Activated CD4-positive, alpha-beta T cell treated with anti-CD3 and anti-CD28 coated beads, Interleukin-2, amount 10 ng/mL, durations not matched to agents 7 days and 5 days (primary cell): ENCODE results near the gene SLC22A3. TPM values are rescaled to one million over a fixed set of nuclear protein-coding genes. Genes with fewer than 3 reads are reported as not detected.

ENCODE experiments used
- CTCF ChIA-PET: fragments of 350-600 bp; sonication (Branson Sonifier 250); formaldehyde crosslinking; loops from one replicate; lab custom pipeline; 2021; ENCODE audit warnings: antibody characterized with exemption; lab: Charles Lee
- POLR2A ChIA-PET: fragments of 350-600 bp; sonication (Branson Sonifier 250); formaldehyde crosslinking; loops from one replicate; lab custom pipeline; 2021; ENCODE audit warnings: antibody characterized with exemption; lab: Charles Lee
- DNase-seq: peaks from one replicate; pipeline ENCODE4 v3.0.0-alpha.2; 2020
- H3K27ac Mint-ChIP-seq: one replicate; pipeline ENCODE4 v1.8.0; 2021; ENCODE audit warnings: mild to moderate bottlenecking, moderate library complexity, mixed read lengths
- H3K27me3 Mint-ChIP-seq: one replicate; pipeline ENCODE4 v1.8.0; 2021; ENCODE audit warnings: mixed read lengths
- H3K36me3 Mint-ChIP-seq: one replicate; pipeline ENCODE4 v1.8.0; 2021; ENCODE audit warnings: low read depth, mixed read lengths
- H3K4me1 Mint-ChIP-seq: one replicate; pipeline ENCODE4 v1.8.0; 2021; ENCODE audit warnings: mixed read lengths
- H3K4me3 Mint-ChIP-seq: one replicate; pipeline ENCODE4 v1.8.0; 2021; ENCODE audit warnings: mild to moderate bottlenecking, moderate library complexity, mixed read lengths
- H3K9me3 Mint-ChIP-seq: one replicate; pipeline ENCODE4 v1.8.0; 2021; ENCODE audit warnings: mixed read lengths
- total RNA-seq, 2 experiments: library from RNA; stranded (reverse); gene quantifications; one replicate each; pipeline ENCODE4 v1.2.3, GENCODE V29; 2021

SLC22A3 gene
- total RNA-seq, 2 experiments from 2014 or later: not detected

DNA sequence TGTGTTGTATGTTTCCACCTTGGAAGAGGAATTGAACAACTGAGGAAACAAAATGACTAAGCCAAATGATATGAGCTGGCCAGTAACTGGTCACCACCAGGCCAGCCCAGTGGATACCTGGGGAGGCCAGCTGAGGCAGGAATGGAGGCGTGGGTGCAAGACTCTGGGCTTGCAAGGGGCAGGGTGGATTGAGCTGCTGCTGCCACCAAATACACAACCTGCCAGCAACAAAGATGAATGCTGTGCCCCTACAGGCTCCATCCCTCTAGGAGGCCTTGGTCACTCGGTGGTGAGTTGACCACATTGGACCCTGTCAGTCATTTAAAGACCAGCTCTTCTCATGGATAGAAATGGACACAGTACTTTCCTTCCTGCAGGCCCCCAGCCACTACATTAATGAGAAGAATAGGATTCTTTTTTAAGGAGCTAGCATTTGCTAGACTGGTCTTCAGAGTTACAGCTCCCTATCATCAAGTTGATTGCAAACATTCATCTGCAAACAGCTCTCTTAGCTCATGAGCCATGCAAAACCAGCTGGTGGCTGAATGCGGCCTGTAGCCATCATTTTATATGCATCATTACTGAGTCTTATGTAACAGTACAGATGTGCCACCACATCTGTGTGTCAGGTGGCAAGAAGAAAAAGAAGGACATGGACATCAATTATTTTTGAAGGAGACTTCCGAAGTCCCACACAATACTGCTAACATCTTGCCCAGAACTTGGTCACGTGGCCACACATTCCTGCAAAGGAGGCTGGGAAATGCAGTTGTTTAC is 26.3 kb upstream of the SLC22A3 start:
- Mint-ChIP-seq H3K27me3 (no peaks in the 10 kb centered on the region), H3K4me3 (no peak overlapping the region), H3K36me3 (no peaks in the 10 kb centered on the region), H3K27ac (no peak overlapping the region), H3K4me1 (no peaks in the 10 kb centered on the region), H3K9me3 (peaks cover 2% of the 10 kb centered on the region)
- no peak for DNase-seq
- ChIA-PET CTCF (interaction anchor here (1.3 kb wide), 1 partner anchor 10 kb away, joined by 5 read pairs; no protein-coding TSS in a partner anchor), POLR2A (no interaction called here)

DNA sequence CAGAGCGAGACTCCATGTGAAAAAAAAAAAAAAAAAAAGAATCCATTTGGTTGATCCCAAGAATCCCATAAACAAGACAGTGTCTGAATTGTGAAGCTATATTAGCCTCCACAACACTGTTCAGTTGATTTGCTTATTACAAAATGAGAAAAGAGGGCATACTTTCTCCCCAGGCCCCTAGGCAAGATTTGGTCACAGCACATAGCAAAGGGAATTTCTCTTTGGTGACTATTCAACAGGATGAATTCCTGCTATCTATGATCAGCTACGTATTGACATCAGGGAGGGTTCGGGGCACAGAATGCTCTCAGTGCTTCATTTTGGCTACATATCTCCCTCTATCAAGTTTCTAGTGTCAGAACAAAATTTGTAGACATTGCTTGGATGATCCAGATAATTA is 20.2 kb upstream of the SLC22A3 start:
- ChIA-PET POLR2A (no interaction called here), CTCF (no interaction called here)
- no peak for DNase-seq
- Mint-ChIP-seq H3K4me3 (no peak overlapping the region), H3K27ac (no peak overlapping the region), H3K9me3 (no peaks in the 10 kb centered on the region), H3K36me3 (no peaks in the 10 kb centered on the region), H3K4me1 (no peaks in the 10 kb centered on the region), H3K27me3 (peaks cover 9% of the 10 kb centered on the region)

DNA sequence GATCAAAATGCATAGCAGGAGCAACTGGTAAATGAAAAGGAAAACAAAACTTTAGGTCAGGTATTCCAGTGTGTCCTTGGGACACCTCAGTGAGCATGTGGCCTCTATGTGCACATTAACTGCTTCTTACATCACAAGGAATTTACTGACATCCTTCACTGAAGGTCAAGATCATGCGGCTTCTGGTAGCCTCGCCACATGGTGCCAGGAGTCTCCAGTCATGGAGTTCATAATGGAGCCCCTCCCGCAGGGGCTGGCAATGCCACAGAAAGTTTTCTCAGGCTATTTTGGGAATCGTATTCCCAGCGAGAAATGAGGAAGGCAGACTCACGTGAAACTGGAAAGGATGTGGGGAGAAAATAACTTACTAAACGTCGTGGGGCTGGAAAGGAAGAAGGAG is 19.7 kb upstream of the SLC22A3 start:
- no peaks in the 10 kb centered on the region for H3K36me3 Mint-ChIP-seq
- H3K27ac Mint-ChIP-seq: no peak overlapping the region
- peaks cover 11% of the 10 kb centered on the region for H3K27me3 Mint-ChIP-seq
- DNase-seq: no peak
- ChIA-PET CTCF (no interaction called here), POLR2A (no interaction called here)
- H3K9me3 Mint-ChIP-seq: no peaks in the 10 kb centered on the region
- no peak overlapping the region for H3K4me3 Mint-ChIP-seq
- no peaks in the 10 kb centered on the region for H3K4me1 Mint-ChIP-seq

DNA sequence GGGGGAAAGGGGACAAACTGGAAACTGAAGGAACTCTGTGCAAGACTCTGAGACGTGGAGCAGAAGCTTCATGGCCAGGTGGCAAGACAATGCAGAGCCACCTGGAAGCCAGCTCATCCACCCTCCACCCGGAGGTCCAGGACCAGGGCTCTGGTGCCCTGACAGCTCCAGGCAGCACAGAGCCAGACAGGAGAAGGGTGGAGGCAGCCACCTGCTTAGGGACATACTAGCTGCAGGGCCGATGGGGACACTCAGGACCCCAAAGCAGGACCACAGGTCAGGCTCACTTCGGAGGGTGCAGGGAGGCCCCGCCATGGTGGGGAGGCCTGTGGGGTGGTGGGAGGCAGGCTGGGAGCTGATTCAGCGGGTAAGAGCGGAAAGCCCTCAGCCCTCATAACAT is 19.0 kb upstream of the SLC22A3 start:
- no peaks in the 10 kb centered on the region for H3K9me3 Mint-ChIP-seq
- no peaks in the 10 kb centered on the region for H3K4me1 Mint-ChIP-seq
- CTCF ChIA-PET: no interaction called here
- no peak overlapping the region for H3K4me3 Mint-ChIP-seq
- no peak for DNase-seq
- no peaks in the 10 kb centered on the region for H3K36me3 Mint-ChIP-seq
- POLR2A ChIA-PET: no interaction called here
- peaks cover 14% of the 10 kb centered on the region for H3K27me3 Mint-ChIP-seq
- H3K27ac Mint-ChIP-seq: no peak overlapping the region

DNA sequence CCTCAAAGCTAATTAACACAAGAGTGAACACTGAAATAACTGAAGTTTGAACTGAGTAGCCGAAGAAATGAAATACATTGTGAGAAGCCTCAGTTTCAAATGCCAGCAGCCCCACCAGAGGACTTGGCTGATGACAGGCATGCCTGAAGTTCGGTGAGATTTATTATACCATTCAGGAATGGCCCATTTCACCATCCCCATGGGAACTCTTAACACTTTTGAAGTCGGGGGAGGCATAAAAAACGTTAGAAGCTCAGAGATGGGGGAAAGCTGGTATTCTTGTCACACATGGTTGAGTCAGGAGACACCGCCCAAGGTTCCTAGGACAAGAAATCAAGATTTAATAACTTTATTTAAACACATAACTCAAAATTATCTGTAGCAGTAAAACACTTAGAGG is 17.6 kb upstream of the SLC22A3 start:
- H3K27ac Mint-ChIP-seq: no peak overlapping the region
- no peaks in the 10 kb centered on the region for H3K4me1 Mint-ChIP-seq
- ChIA-PET POLR2A (interaction anchor here (0.7 kb wide), 1 partner anchor 107 kb away, joined by 3 read pairs; no protein-coding TSS in a partner anchor), CTCF (no interaction called here)
- H3K27me3 Mint-ChIP-seq: peaks cover 18% of the 10 kb centered on the region
- no peaks in the 10 kb centered on the region for H3K9me3 Mint-ChIP-seq
- no peak overlapping the region for H3K4me3 Mint-ChIP-seq
- no peak for DNase-seq
- no peaks in the 10 kb centered on the region for H3K36me3 Mint-ChIP-seq

DNA sequence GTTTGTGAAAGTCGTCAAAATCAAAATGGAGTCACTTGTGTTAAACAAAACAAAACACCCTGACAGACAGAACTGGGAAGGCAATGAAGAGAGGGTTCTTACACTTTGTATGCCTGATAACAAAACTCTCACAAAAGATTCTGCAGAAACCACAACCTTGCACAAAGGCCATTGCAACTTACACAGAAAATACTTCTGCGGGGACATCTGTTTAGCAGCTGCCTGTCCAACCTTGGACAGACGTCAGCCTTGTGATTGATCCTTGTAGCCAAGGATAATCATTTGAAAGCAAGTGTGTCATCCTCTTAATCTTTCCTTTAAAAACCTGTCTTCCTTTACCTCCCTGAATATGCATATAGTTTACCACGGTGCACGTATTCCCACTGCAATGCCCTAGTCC is 17.0 kb upstream of the SLC22A3 start:
- ChIA-PET CTCF (no interaction called here), POLR2A (no interaction called here)
- H3K4me3 Mint-ChIP-seq: no peak overlapping the region
- DNase-seq: no peak
- peaks cover 22% of the 10 kb centered on the region for H3K27me3 Mint-ChIP-seq
- H3K27ac Mint-ChIP-seq: no peak overlapping the region
- H3K4me1 Mint-ChIP-seq: no peaks in the 10 kb centered on the region
- H3K9me3 Mint-ChIP-seq: no peaks in the 10 kb centered on the region
- H3K36me3 Mint-ChIP-seq: no peaks in the 10 kb centered on the region

DNA sequence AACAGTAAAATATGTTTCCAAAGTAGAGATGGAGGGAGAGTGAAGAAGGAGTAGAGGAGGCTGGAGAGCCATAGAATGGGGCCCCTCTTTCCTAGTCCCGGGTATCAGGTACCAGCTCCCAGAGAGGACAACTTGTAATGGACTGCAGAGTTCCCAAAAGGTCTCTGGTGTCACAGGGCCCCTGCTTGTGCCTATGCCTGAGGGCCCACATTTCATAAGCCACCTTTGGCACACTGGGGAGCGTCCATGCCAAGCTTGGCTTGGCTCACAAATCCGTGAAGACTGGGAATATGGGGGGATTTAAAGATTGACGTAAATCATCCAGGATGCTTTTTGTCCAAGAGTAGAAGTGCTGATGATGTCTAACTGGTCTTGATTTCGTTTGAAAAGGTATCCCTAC is 16.4 kb upstream of the SLC22A3 start:
- ChIA-PET CTCF (no interaction called here), POLR2A (no interaction called here)
- no peak for DNase-seq
- H3K9me3 Mint-ChIP-seq: no peaks in the 10 kb centered on the region
- no peak overlapping the region for H3K27ac Mint-ChIP-seq
- H3K4me3 Mint-ChIP-seq: no peak overlapping the region
- no peaks in the 10 kb centered on the region for H3K36me3 Mint-ChIP-seq
- H3K4me1 Mint-ChIP-seq: no peaks in the 10 kb centered on the region
- H3K27me3 Mint-ChIP-seq: peaks cover 24% of the 10 kb centered on the region

DNA sequence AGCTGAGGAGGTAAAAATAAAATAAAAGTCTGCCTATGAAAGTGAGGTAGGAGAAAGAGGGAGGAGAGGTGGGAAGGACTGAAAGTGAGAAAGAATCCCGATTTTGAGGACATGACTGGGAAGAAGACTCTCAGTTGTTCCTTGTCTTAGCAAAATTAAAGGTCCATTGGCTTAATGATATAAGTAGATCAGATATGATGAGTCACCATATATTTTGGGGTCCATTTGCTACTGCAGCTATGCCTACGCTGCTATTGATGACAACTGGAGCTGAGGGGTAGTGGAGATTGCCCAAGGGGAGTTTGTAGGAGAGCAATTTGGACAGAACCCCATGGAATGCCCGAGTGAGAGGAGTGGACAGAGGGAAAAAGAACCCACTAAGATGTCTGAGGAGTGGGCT is 15.1 kb upstream of the SLC22A3 start:
- Mint-ChIP-seq H3K27ac (no peak overlapping the region), H3K27me3 (peaks cover 26% of the 10 kb centered on the region), H3K4me1 (no peaks in the 10 kb centered on the region), H3K4me3 (no peak overlapping the region), H3K9me3 (no peaks in the 10 kb centered on the region), H3K36me3 (no peaks in the 10 kb centered on the region)
- CTCF ChIA-PET: no interaction called here
- POLR2A ChIA-PET: no interaction called here
- DNase-seq: no peak

DNA sequence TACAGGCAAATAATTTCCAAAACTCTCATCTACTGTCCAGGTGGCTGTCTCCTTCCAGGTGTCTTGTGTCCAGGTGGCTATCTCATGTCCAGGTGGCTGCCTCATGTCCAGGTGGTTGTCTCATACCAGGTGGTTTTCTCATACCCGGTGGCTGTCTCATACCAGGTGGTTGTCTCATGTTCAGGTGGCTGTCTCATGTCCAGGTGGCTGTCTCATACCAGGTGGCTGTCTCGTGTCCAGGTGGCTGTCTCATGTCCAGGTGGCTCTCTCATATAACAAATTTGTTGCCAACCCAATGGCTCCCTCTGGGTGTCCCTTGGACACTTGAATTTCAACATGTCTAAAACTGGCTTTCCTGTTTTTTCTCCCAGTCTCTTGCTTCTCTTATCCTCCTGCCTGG is 14.3 kb upstream of the SLC22A3 start:
- ChIA-PET POLR2A (no interaction called here), CTCF (no interaction called here)
- H3K4me3 Mint-ChIP-seq: no peak overlapping the region
- no peaks in the 10 kb centered on the region for H3K36me3 Mint-ChIP-seq
- no peak overlapping the region for H3K27ac Mint-ChIP-seq
- peaks cover 26% of the 10 kb centered on the region for H3K27me3 Mint-ChIP-seq
- no peaks in the 10 kb centered on the region for H3K9me3 Mint-ChIP-seq
- H3K4me1 Mint-ChIP-seq: no peaks in the 10 kb centered on the region
- DNase-seq: no peak

DNA sequence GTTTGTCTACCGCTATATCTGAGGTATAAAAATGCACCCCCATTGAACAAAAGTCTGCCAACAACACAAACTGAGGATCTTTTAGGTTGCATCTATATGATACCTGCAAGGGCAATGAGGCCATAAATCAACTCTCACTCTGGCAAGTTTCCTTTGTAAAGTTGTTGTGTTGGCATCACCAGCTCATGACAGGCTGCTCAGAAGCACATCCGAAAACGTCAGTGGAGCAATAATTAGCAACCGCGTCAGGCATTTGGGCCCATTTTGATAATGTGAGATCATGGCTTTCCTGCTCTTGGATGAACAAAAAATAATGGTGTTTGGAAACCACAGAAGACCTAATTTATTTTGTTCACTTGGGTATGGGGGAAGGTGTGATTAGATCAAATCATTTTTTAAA is 12.0 kb upstream of the SLC22A3 start:
- no peak for DNase-seq
- Mint-ChIP-seq H3K4me3 (no peak overlapping the region), H3K27me3 (peaks cover 22% of the 10 kb centered on the region), H3K4me1 (no peaks in the 10 kb centered on the region), H3K27ac (no peak overlapping the region), H3K36me3 (no peaks in the 10 kb centered on the region), H3K9me3 (no peaks in the 10 kb centered on the region)
- ChIA-PET CTCF (no interaction called here), POLR2A (no interaction called here)

DNA sequence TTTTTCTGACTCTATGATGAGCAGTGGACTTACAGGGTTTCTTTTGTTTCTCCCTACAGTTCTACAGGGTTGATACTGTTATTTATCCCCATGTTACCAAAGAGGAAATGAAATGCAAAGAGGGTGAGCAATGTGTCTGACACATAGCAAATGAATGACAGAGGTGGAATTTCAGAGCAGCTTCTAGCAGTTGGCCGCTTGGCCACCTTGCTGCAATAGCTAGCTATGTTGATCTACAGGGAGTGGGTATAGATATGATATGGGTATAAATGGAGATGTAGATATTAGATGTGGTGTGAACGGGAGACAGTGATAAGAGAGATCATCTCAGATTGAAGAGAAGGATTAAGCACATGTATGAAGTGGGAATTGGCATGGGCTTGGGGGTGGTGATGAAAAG is 10.9 kb upstream of the SLC22A3 start:
- CTCF ChIA-PET: no interaction called here
- no peak for DNase-seq
- H3K36me3 Mint-ChIP-seq: no peaks in the 10 kb centered on the region
- no peaks in the 10 kb centered on the region for H3K4me1 Mint-ChIP-seq
- H3K27ac Mint-ChIP-seq: no peak overlapping the region
- H3K9me3 Mint-ChIP-seq: no peaks in the 10 kb centered on the region
- POLR2A ChIA-PET: no interaction called here
- H3K4me3 Mint-ChIP-seq: no peak overlapping the region
- peaks cover 24% of the 10 kb centered on the region for H3K27me3 Mint-ChIP-seq

DNA sequence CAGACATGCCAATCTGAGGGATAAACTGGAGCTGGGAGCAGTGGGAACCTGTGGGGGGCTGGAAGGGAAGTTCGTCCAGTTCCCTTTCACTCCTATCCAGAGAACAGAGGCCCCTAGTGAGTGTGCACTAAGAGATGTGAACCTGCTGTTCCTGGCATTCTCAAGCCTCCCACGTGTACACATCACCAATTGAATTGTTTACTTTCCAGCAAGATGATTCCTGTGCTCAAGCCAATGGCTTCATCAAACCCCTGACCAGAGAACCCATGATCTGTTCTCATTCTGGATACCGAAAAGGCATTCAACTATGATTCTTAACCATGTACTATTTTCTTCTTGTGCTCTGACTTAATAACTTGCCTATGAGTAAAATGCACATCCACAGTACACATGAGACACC is 10.2 kb upstream of the SLC22A3 start:
- Mint-ChIP-seq H3K27ac (no peak overlapping the region), H3K36me3 (no peaks in the 10 kb centered on the region), H3K4me3 (no peak overlapping the region), H3K9me3 (no peaks in the 10 kb centered on the region), H3K27me3 (peaks cover 25% of the 10 kb centered on the region), H3K4me1 (no peaks in the 10 kb centered on the region)
- ChIA-PET CTCF (no interaction called here), POLR2A (no interaction called here)
- DNase-seq: no peak

DNA sequence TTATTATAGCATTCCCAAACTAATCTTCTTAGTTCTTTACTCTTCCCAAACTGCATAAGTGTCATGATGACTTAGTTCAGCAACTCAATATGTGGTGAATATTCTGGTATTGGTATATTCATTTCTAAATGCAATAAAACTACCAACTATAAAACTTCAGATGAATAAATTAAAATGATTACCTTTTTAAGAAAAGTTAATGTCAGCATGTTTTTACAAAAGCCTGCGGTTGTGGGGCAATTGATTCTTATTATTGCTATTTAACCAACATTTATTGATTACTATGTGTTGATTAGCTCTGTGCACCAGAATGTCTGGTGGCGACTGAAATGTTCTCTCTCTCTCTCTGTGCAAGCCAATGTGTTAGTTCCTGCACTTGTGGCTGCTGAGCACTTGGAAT is 5.0 kb upstream of the SLC22A3 start:
- Mint-ChIP-seq H3K9me3 (no peaks in the 10 kb centered on the region), H3K36me3 (no peaks in the 10 kb centered on the region), H3K4me3 (no peak overlapping the region), H3K4me1 (no peaks in the 10 kb centered on the region), H3K27me3 (peaks cover 37% of the 10 kb centered on the region), H3K27ac (no peak overlapping the region)
- DNase-seq: no peak
- POLR2A ChIA-PET: no interaction called here
- CTCF ChIA-PET: no interaction called here

DNA sequence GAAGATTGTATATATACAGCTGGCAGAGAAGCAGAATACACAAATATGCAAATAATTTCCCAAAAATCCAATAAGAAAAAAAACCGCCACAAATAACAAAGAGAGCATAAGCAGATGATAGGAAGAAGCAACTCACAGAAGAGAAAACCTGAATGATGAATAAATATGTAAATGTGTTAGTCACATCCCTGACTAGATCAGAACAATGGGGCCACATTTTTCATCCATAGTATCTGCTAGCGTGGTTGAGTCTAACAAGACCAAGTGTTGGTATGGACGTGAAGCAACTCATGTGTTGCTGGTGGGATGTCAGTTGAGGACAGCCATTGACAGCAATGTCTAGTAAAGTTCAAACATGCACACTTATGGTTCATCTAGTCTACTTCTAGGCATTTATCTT is 3.9 kb upstream of the SLC22A3 start:
- ChIA-PET POLR2A (no interaction called here), CTCF (no interaction called here)
- Mint-ChIP-seq H3K27ac (no peak overlapping the region), H3K9me3 (no peaks in the 10 kb centered on the region), H3K36me3 (no peaks in the 10 kb centered on the region), H3K4me1 (no peaks in the 10 kb centered on the region), H3K27me3 (peaks cover 44% of the 10 kb centered on the region), H3K4me3 (no peak overlapping the region)
- no peak for DNase-seq
